ENCODE data around the gene ZNF595.

Gene ZNF595

GRCh38 chr4:107444-108429 is 54.6 kb downstream of the ZNF595 start:
- H3K4me1 ChIP-seq (ENCODE audit: low read length): no peaks in the 10 kb centered on the region
- no peak overlapping the region for H3K4me3 ChIP-seq (ENCODE audit: low read length)
- H3K4me2 ChIP-seq (ENCODE audit: low read depth, low read length): no peak overlapping the region
- no peaks in the 10 kb centered on the region for H3K27me3 ChIP-seq (replicated peaks; ENCODE audit: insufficient read depth, low read length)
- no peaks in the 10 kb centered on the region for H3K9me3 ChIP-seq (replicated peaks; ENCODE audit: insufficient read depth, low read length)
- H4K20me1 ChIP-seq (ENCODE audit: insufficient read depth, low read length): no peaks in the 10 kb centered on the region
- no peaks in the 10 kb centered on the region for H3K79me2 ChIP-seq (ENCODE audit: low read length)
- no peaks in the 10 kb centered on the region for H3K9me2 ChIP-seq (replicated peaks; ENCODE audit: insufficient read depth, low read length)
- no peaks in the 10 kb centered on the region for H3F3A ChIP-seq (ENCODE audit: insufficient read depth, low read length)
- H3K9ac ChIP-seq (ENCODE audit: low read length): no peak overlapping the region
- DNase-seq: no peak
- H3K27ac ChIP-seq (ENCODE audit: low read length): no peak overlapping the region
- H2AFZ ChIP-seq (ENCODE audit: low read length): no peak overlapping the region
- TF ChIP-seq EZH2phosphoT487 (IDR thresholded peaks at IDR 0.05; ENCODE audit: low read length) (no peak), CTCF (IDR thresholded peaks at IDR 0.05; ENCODE audit: low read length) (no peak), EZH2 (optimal IDR thresholded peaks at IDR 0.05; ENCODE audit: low read depth, low read length) (no peak)
- no peaks in the 10 kb centered on the region for H3K36me3 ChIP-seq (replicated peaks; ENCODE audit: insufficient read depth, low read length)

DNA sequence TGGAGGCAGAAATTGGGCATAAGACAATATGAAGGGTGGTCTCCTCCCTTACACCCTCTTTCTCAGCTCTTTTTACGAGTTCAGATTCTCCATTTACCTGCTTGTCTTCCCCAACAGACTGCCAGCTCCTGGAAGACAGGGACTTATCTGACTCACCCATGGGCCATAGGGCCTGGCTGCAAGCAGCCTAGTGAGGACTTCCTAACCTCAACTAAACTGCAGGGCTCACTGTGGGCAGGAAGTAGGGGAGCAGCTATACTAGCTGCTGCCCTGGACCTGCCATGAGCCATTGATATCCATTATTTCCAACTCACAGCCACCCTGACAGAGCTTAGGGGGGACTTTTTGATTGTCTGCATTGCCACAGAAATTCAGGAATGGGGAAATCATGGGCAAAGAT is 59.6 kb downstream of the ZNF595 start:
- H3K4me2 ChIP-seq (ENCODE audit: low read depth, low read length): no peak overlapping the region
- DNase-seq: no peak
- no peak overlapping the region for H2AFZ ChIP-seq (ENCODE audit: low read length)
- no peak overlapping the region for H3K9ac ChIP-seq (ENCODE audit: low read length)
- no peaks in the 10 kb centered on the region; the same call in 1 of the 2 replicates for H3K9me3 ChIP-seq (replicated peaks; ENCODE audit: insufficient read depth, low read length)
- H3K4me1 ChIP-seq (ENCODE audit: low read length): no peaks in the 10 kb centered on the region
- no peaks in the 10 kb centered on the region for H3K79me2 ChIP-seq (ENCODE audit: low read length)
- H4K20me1 ChIP-seq (ENCODE audit: insufficient read depth, low read length): no peaks in the 10 kb centered on the region
- H3K27ac ChIP-seq (ENCODE audit: low read length): no peak overlapping the region
- no peak overlapping the region for H3K4me3 ChIP-seq (ENCODE audit: low read length)
- H3K27me3 ChIP-seq (replicated peaks; ENCODE audit: insufficient read depth, low read length): no peaks in the 10 kb centered on the region
- TF ChIP-seq CTCF (IDR thresholded peaks at IDR 0.05; ENCODE audit: low read length): no peak
- TF ChIP-seq EZH2phosphoT487 (IDR thresholded peaks at IDR 0.05; ENCODE audit: low read length): no peak
- TF ChIP-seq EZH2 (optimal IDR thresholded peaks at IDR 0.05; ENCODE audit: low read depth, low read length): no peak
- no peaks in the 10 kb centered on the region for H3K9me2 ChIP-seq (replicated peaks; ENCODE audit: insufficient read depth, low read length)
- no peaks in the 10 kb centered on the region for H3F3A ChIP-seq (ENCODE audit: insufficient read depth, low read length)
- H3K36me3 ChIP-seq (replicated peaks; ENCODE audit: insufficient read depth, low read length): no peaks in the 10 kb centered on the region

GRCh38 chr4:113732-114131 is 60.6 kb downstream of the ZNF595 start:
- Histone ChIP-seq H4K20me1 (ENCODE audit: insufficient read depth, low read length) (no peaks in the 10 kb centered on the region), H3K9ac (ENCODE audit: low read length) (no peak overlapping the region), H3K36me3 (replicated peaks; ENCODE audit: insufficient read depth, low read length) (no peaks in the 10 kb centered on the region), H3K27me3 (replicated peaks; ENCODE audit: insufficient read depth, low read length) (no peaks in the 10 kb centered on the region), H3F3A (ENCODE audit: insufficient read depth, low read length) (no peaks in the 10 kb centered on the region), H3K79me2 (ENCODE audit: low read length) (no peaks in the 10 kb centered on the region), H3K4me2 (ENCODE audit: low read depth, low read length) (no peak overlapping the region), H2AFZ (ENCODE audit: low read length) (no peak overlapping the region), H3K9me3 (replicated peaks; ENCODE audit: insufficient read depth, low read length) (no peaks in the 10 kb centered on the region; the same call in 1 of the 2 replicates), H3K4me1 (ENCODE audit: low read length) (no peaks in the 10 kb centered on the region), H3K27ac (ENCODE audit: low read length) (no peak overlapping the region), H3K9me2 (replicated peaks; ENCODE audit: insufficient read depth, low read length) (no peaks in the 10 kb centered on the region), H3K4me3 (ENCODE audit: low read length) (no peak overlapping the region)
- no peak for DNase-seq
- TF ChIP-seq CTCF (IDR thresholded peaks at IDR 0.05; ENCODE audit: low read length) (no peak), EZH2phosphoT487 (IDR thresholded peaks at IDR 0.05; ENCODE audit: low read length) (no peak), EZH2 (optimal IDR thresholded peaks at IDR 0.05; ENCODE audit: low read depth, low read length) (no peak)
